GM23338 (cell line): Measurements from ENCODE around the gene FZD4.
A peak's percentile ranks its signal among the peaks of the same experiment; 100 is the strongest.

Experiments
- CREB1 ChIP-seq: fragments of 250-450 bp; sonication (Bioruptor Pico); IDR thresholded peaks from 2 replicates; pipeline ENCODE4 v1.5.0; 2020; ENCODE audit warnings: low read depth, mild to moderate bottlenecking, moderate library complexity
- CTCF ChIP-seq, 2 experiments: fragments of 200-600 bp in 1 of 2; sonication (generic) in 1 of 2; conservative IDR thresholded peaks; 2 replicates each; pipeline versions ENCODE4 v1.5.1 to v1.6.1; 2016 to 2017; ENCODE audit warnings: antibody characterized with exemption in 2 of 2, low read depth in 2 of 2, mild to moderate bottlenecking in 2 of 2, moderate library complexity in 1 of 2
- ETS1 ChIP-seq: IDR thresholded peaks from 2 replicates; pipeline ENCODE4 v1.6.1; 2016; ENCODE audit warnings: antibody characterized with exemption
- EZH2 ChIP-seq: fragments of 200-600 bp; sonication (generic); IDR thresholded peaks from one replicate; pipeline ENCODE4 v1.8.0; 2017; ENCODE audit warnings: antibody characterized with exemption, mild to moderate bottlenecking, low read depth; ENCODE audit not compliant: unreplicated experiment
- EZH2phosphoT487 ChIP-seq: fragments of 200-600 bp; sonication (generic); IDR thresholded peaks from one replicate; pipeline ENCODE4 v1.8.1; 2018; ENCODE audit warnings: antibody characterized with exemption; ENCODE audit not compliant: unreplicated experiment
- JUNB ChIP-seq: IDR thresholded peaks from one replicate; pipeline ENCODE4 v1.6.1; 2016; ENCODE audit warnings: antibody characterized with exemption; ENCODE audit not compliant: unreplicated experiment
- POLR2AphosphoS5 ChIP-seq: IDR thresholded peaks from 2 replicates; pipeline ENCODE4 v1.6.1; 2016; ENCODE audit warnings: antibody characterized with exemption, low read depth
- REST ChIP-seq: IDR thresholded peaks from one replicate; pipeline ENCODE4 v1.6.1; 2018; ENCODE audit warnings: antibody characterized with exemption; ENCODE audit not compliant: unreplicated experiment
- STAT1 ChIP-seq: IDR thresholded peaks from one replicate; pipeline ENCODE4 v1.6.1; 2016; ENCODE audit warnings: antibody characterized with exemption; ENCODE audit not compliant: unreplicated experiment
- ZNF462 ChIP-seq: fragments of 250-450 bp; sonication (Bioruptor Pico); IDR thresholded peaks from 2 replicates; pipeline ENCODE4 v1.5.0; 2020; ENCODE audit warnings: mild to moderate bottlenecking, moderate library complexity

GRCh38 chr11:86919557-86920210, 35.5 kb downstream of the FZD4 start:
- TF ChIP-seq CREB1 (no peak), CTCF (conservative IDR thresholded peaks at IDR 0.05; ENCODE audit: low read depth in 2 of 2) (peak; percentile 77 to 92), POLR2AphosphoS5 (no peak), EZH2 (no peak), REST (no peak), EZH2phosphoT487 (no peak), JUNB (no peak), ETS1 (no peak), ZNF462 (CRISPR knock-in tag) (no peak), STAT1 (no peak)
